Psoas muscle (tissue), 8 donors: ENCODE results near the gene USP15. TPM values are rescaled to one million over a fixed set of nuclear protein-coding genes. Genes with fewer than 3 reads are reported as not detected.

Experiments used
- ATAC-seq, 4 donors: fragments of 200-7000 bp; cut with Tn5 transposase; one replicate each; pipeline ENCODE4 v1.9.1; 2020; ENCODE audit warnings: moderate library complexity in 3 of 4, mild to moderate bottlenecking in 2 of 4
- DNase-seq, 2 donors: peaks; one replicate each; pipeline ENCODE4 v3.0.0-alpha.2; 2020
- H3K27ac ChIP-seq: fragments of 200-600 bp; one replicate; pipeline ENCODE4 v1.8.0; 2022
- H3K27me3 ChIP-seq, 3 donors: fragments of 200-600 bp in 1 of 3; one replicate each; pipeline versions ENCODE4 v1.6.1 to v1.8.0; 2013 to 2022; ENCODE audit warnings: low read length in 2 of 3, mild to moderate bottlenecking in 2 of 3, moderate library complexity in 1 of 3; ENCODE audit not compliant: insufficient read depth in 3 of 3
- H3K36me3 ChIP-seq, 2 donors: fragments of 200-600 bp in 1 of 2; one replicate each; pipeline versions ENCODE4 v1.6.1 to v1.8.0; 2013 to 2022; ENCODE audit warnings: low read depth in 1 of 2, mild to moderate bottlenecking in 1 of 2, moderate library complexity in 1 of 2; ENCODE audit not compliant: insufficient read depth in 1 of 2
- H3K4me1 ChIP-seq: fragments of 200-600 bp; one replicate; pipeline ENCODE4 v1.8.0; 2022
- H3K4me3 ChIP-seq: fragments of 200-600 bp; one replicate; pipeline ENCODE4 v1.8.0; 2022; ENCODE audit warnings: mild to moderate bottlenecking
- H3K9me3 ChIP-seq: fragments of 200-600 bp; one replicate; pipeline ENCODE4 v1.8.0; 2022
- WGBS, 3 donors: extraction: QIAGEN DNeasy Blood & Tissue Kit; methylation state at CpG; one replicate each; pipeline versions ENCODE4 v1.1.6 to v1.1.7; 2013; 5-methylcytosine and 5-hydroxymethylcytosine counted together
- intact Hi-C, 2 donors: fragments of 100-400 bp; cut with DNase I; formaldehyde crosslinking; loops; one replicate each; pipeline versions ENCODE4 v1.11.0 to v1.14.2; 2022
- polyA plus RNA-seq, 3 donors: library from polyadenylated mRNA; stranded (reverse); fragments of 200-250 nt; gene quantifications; one replicate each; pipeline ENCODE4 v1.2.3, GENCODE V29; 2013
- total RNA-seq, 4 donors: library from RNA; stranded (reverse); fragmentation: NEBNext Ultra II Directional in 2 of 4; extraction: Animal tissue kit (Norgen Biotek cat#: 25700) in 2 of 4; gene quantifications; one replicate each; pipeline versions ENCODE4 v1.2.1 to v1.2.4, GENCODE V29; 2021 to 2023
- TF ChIP-seq, protein P1 (sequence below): fragments of 200-600 bp; IDR thresholded peaks from one replicate; pipeline ENCODE4 v1.8.0; 2022; ENCODE audit warnings: antibody characterized with exemption
- donor health status: healthy with polysubstance abuse.
- donor health status: DM: no; HTN: no; CAD: no; lungs with moderate emphysema.
- donor health status: Bipolar disorder and iron deficiency.
- donor health status: healthy.
- donor health status: DM: yes; HTN: yes; CAD: no.
- donor health status: DM: no; HTN: no; CAD: no.
- donor health status: DM: no; HTN: no; CAD: no.
- donor health status: DM: yes; HTN: yes; CAD: no.

Gene USP15
- total and polyA plus RNA-seq, 7 donors = 27.6 to 65.6 (median 48.7) TPM

DNA sequence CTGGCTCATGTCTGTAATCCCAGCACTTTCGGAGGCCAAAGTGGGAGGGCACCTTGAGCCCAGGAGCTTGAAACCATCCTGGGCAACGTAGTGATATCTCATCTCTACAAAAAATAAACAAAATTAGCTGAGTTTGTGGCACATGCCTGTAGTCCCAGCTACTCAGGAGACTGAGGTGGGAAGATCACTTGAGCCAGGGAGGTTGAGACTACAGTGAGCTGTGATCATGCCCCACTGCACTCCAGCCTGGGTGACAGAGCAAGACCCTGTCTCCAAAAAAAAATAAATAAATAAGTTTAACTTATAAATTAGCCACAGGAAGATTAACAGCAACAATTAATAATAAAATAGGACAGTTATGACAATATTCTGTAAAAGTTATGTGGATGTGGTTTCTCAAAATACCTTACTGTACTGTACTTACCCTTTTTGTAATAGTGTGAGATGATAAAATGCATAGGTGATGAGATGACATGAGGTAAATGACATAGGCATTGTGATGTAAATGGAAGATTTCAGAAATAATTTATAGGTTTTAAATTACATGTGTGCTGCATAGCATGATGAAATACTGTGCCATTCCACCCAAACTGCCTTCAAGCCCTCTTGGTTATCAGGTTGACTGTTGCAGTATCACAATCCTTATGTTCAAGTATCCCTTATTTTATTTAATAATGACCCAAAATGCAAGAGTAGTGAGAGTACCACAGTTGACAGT, 22.0 kb downstream of the USP15 start:
- ATAC-seq (no peak), DNase-seq (no peak)
- no peaks in the 10 kb centered on the region for H3K27me3 ChIP-seq
- H3K4me3 ChIP-seq = no peak overlapping the region
- H3K27ac ChIP-seq = no peak overlapping the region
- H3K9me3 ChIP-seq = no peaks in the 10 kb centered on the region
- intact Hi-C loops = no loop called here
- 63 to 71% (median 65%) methylated on average over 2 of the region's 2 CpGs for WGBS, 3 donors
- TF ChIP-seq, protein P1, sequence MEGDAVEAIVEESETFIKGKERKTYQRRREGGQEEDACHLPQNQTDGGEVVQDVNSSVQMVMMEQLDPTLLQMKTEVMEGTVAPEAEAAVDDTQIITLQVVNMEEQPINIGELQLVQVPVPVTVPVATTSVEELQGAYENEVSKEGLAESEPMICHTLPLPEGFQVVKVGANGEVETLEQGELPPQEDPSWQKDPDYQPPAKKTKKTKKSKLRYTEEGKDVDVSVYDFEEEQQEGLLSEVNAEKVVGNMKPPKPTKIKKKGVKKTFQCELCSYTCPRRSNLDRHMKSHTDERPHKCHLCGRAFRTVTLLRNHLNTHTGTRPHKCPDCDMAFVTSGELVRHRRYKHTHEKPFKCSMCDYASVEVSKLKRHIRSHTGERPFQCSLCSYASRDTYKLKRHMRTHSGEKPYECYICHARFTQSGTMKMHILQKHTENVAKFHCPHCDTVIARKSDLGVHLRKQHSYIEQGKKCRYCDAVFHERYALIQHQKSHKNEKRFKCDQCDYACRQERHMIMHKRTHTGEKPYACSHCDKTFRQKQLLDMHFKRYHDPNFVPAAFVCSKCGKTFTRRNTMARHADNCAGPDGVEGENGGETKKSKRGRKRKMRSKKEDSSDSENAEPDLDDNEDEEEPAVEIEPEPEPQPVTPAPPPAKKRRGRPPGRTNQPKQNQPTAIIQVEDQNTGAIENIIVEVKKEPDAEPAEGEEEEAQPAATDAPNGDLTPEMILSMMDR = no peak
- H3K4me1 ChIP-seq = peaks cover 32% of the 10 kb centered on the region
- H3K36me3 ChIP-seq = no peaks in the 10 kb centered on the region

DNA sequence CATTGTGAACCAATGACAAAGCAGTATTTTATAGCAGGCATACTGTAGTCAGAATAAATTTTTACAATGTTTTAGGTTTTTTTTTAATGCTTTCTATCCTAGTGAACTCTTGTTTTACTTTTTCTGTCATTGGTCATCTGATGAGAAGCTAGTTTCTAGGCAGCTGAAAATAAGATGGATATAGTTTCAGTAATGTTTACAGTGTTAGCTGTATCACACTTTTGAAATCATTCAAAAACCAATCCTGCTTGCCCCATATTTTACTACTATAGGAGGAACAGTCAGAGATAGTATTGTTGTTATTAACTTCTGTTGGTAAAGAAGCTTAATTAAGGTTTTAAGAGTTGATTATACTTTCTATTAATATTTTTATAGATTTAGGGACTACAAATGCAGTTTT, 24.5 kb downstream of the USP15 start:
- Histone ChIP-seq H3K4me1 (peaks cover 32% of the 10 kb centered on the region), H3K9me3 (no peaks in the 10 kb centered on the region), H3K36me3 (no peaks in the 10 kb centered on the region), H3K4me3 (no peak overlapping the region), H3K27me3 (no peaks in the 10 kb centered on the region), H3K27ac (no peak overlapping the region)
- ATAC-seq = no peak
- TF ChIP-seq, protein P1 = no peak
- no peak for DNase-seq
- intact Hi-C loops = no loop called here

DNA sequence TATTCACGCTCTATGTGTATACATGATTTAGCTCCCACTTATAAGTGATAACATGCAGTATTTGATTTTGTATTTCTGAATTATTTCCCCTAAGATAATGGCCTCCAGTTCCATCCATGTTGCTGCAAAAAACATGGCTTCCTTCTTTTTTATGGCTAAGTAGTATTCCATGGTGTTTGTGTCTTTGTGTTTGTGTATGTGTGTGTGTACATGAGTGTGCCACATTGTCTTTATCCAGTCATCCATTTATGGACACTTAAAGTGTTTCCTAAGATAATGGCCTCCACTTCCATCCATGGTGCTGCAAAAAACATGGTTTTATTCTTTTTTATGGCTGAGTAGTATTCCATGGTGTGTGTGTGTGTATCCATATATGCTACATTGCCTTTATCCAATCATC, 25.1 kb downstream of the USP15 start:
- Histone ChIP-seq H3K4me1 (peaks cover 32% of the 10 kb centered on the region), H3K27me3 (no peaks in the 10 kb centered on the region), H3K36me3 (no peaks in the 10 kb centered on the region), H3K9me3 (peaks cover 2% of the 10 kb centered on the region), H3K4me3 (no peak overlapping the region), H3K27ac (no peak overlapping the region)
- ATAC-seq (no peak), DNase-seq (no peak)
- TF ChIP-seq, protein P1 = no peak
- intact Hi-C loops = no loop called here
- WGBS, 3 donors = 95 to 100% (median 97%) methylated on average over 1 of the region's 1 CpG

DNA sequence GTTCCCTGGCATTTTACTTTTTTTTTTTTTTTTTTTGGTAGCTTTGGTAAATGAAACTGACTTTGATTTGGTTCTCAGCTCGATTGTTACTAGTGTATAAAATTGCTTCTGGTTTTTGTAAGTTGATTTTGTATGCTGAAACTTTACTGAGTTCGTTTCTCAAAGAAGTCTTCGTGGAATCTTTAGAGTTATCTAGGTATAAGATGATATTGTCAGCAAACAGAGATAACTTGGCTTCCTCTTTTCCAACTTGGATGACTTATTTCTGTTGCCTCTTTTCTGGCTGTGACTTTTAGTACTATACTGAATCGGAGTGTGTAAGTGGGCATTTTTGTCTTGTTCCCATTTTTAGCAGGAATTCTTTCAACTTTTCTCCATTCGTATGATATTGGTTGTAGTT, 28.1 kb downstream of the USP15 start:
- intact Hi-C loops = no loop called here
- no peak overlapping the region for H3K27ac ChIP-seq
- no peak for DNase-seq
- H3K4me1 ChIP-seq = peaks cover 30% of the 10 kb centered on the region
- ATAC-seq = no peak
- no peaks in the 10 kb centered on the region for H3K27me3 ChIP-seq
- no peak overlapping the region for H3K4me3 ChIP-seq
- TF ChIP-seq, protein P1 = no peak
- no peaks in the 10 kb centered on the region for H3K36me3 ChIP-seq
- 86 to 92% (median 91%) methylated on average over 5 of the region's 5 CpGs for WGBS, 3 donors
- peaks cover 10% of the 10 kb centered on the region for H3K9me3 ChIP-seq

DNA sequence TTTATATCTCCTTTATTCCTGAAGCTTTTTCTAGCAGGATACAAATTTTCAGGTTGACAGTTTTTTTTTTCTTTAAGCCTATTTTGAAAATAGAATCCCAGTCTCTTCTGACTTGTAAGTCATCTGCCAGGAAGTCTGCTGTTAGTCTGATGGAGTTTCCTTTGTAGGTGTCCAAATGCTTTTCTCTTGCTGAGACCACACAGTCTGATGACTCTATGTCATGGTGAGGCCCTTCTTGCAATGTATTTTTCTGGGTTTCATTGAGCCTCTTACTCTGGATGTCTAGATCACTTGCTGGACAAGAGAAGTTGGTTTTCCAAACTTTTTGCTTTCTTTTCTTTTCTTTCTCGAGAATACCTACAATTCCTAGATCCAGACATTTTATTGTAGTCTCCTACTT, 30.6 kb downstream of the USP15 start:
- ATAC-seq (no peak), DNase-seq (no peak)
- no peak overlapping the region for H3K4me3 ChIP-seq
- TF ChIP-seq, protein P1 = no peak
- peaks cover 0 to 18% of the 10 kb centered on the region in 2 donors for H3K36me3 ChIP-seq
- H3K27me3 ChIP-seq = no peaks in the 10 kb centered on the region
- intact Hi-C loops = no loop called here
- no peak overlapping the region for H3K27ac ChIP-seq
- peaks cover 10% of the 10 kb centered on the region for H3K9me3 ChIP-seq
- 95 to 98% (median 96%) methylated on average over 1 of the region's 1 CpG for WGBS, 3 donors
- peaks cover 16% of the 10 kb centered on the region for H3K4me1 ChIP-seq
